Loucy (cell line): Measurements from ENCODE around the gene COL20A1.

Experiments used
- H2AFZ ChIP-seq: fragments of 200-600 bp; sonication (generic); 2 replicates; pipeline ENCODE4 v1.6.0; 2016; ENCODE audit warnings: antibody characterized with exemption, mild to moderate bottlenecking, low read length, moderate library complexity
- H3F3A ChIP-seq: fragments of 200-600 bp; 2 replicates; pipeline ENCODE4 v1.6.0; 2016; ENCODE audit warnings: antibody characterized with exemption, low read depth, mild to moderate bottlenecking
- H3K27me3 ChIP-seq: fragments of 200-600 bp; sonication (generic); 2 replicates; pipeline ENCODE4 v1.6.1; 2014; ENCODE audit warnings: low read length, mild to moderate bottlenecking; ENCODE audit not compliant: insufficient read depth, poor library complexity, severe bottlenecking
- H3K36me3 ChIP-seq: fragments of 200-600 bp; sonication (generic); 2 replicates; pipeline ENCODE4 v1.6.1; 2016; ENCODE audit warnings: low read length; ENCODE audit not compliant: insufficient read depth
- H3K4me1 ChIP-seq: fragments of 200-600 bp; sonication (generic); 2 replicates; pipeline ENCODE4 v1.5.1; 2014; ENCODE audit warnings: low read length, mild to moderate bottlenecking; ENCODE audit not compliant: insufficient read depth, poor library complexity, severe bottlenecking
- H3K4me2 ChIP-seq: fragments of 200-600 bp; sonication (generic); 2 replicates; pipeline ENCODE4 v1.6.0; 2014; ENCODE audit warnings: antibody characterized with exemption, low read length, low read depth, mild to moderate bottlenecking; ENCODE audit not compliant: poor library complexity, severe bottlenecking
- H3K4me3 ChIP-seq: fragments of 200-600 bp; sonication (generic); 2 replicates; pipeline ENCODE4 v1.5.1; 2014; ENCODE audit warnings: low read length, mild to moderate bottlenecking, mixed read lengths; ENCODE audit not compliant: poor library complexity, severe bottlenecking
- H3K79me2 ChIP-seq: fragments of 200-600 bp; sonication (generic); 2 replicates; pipeline ENCODE4 v1.6.1; 2014; ENCODE audit warnings: low read length; ENCODE audit not compliant: insufficient read depth
- H3K9ac ChIP-seq: fragments of 200-600 bp; sonication (generic); 2 replicates; pipeline ENCODE4 v1.6.0; 2014; ENCODE audit warnings: mild to moderate bottlenecking, low read depth, low read length, moderate library complexity; ENCODE audit not compliant: poor library complexity, severe bottlenecking
- H3K9me2 ChIP-seq: fragments of 200-600 bp; sonication (generic); replicated peaks from 2 replicates; pipeline ENCODE4 v1.6.1; 2016; ENCODE audit warnings: low read depth, low read length, mixed read lengths
- H3K9me3 ChIP-seq: fragments of 200-600 bp; sonication (generic); 2 replicates; pipeline ENCODE4 v1.6.1; 2014; ENCODE audit warnings: mild to moderate bottlenecking, antibody characterized with exemption, low read length, low read depth; ENCODE audit not compliant: insufficient read depth
- H4K20me1 ChIP-seq: fragments of 200-600 bp; sonication (generic); 2 replicates; pipeline ENCODE4 v1.6.0; 2014; ENCODE audit warnings: antibody characterized with exemption, low read length, mild to moderate bottlenecking; ENCODE audit not compliant: insufficient read depth, poor library complexity, severe bottlenecking
- EZH2phosphoT487 ChIP-seq: fragments of 200-600 bp; IDR thresholded peaks from 2 replicates; pipeline ENCODE4 v1.6.1; 2018; ENCODE audit warnings: antibody characterized with exemption, mild to moderate bottlenecking, moderate library complexity, borderline replicate concordance
- TF ChIP-seq, protein P1 (sequence below): fragments of 200-600 bp; sonication (generic); conservative IDR thresholded peaks from 2 replicates; pipeline ENCODE4 v1.5.1; 2014; ENCODE audit warnings: mild to moderate bottlenecking, antibody characterized with exemption, low read length

Gene COL20A1

DNA sequence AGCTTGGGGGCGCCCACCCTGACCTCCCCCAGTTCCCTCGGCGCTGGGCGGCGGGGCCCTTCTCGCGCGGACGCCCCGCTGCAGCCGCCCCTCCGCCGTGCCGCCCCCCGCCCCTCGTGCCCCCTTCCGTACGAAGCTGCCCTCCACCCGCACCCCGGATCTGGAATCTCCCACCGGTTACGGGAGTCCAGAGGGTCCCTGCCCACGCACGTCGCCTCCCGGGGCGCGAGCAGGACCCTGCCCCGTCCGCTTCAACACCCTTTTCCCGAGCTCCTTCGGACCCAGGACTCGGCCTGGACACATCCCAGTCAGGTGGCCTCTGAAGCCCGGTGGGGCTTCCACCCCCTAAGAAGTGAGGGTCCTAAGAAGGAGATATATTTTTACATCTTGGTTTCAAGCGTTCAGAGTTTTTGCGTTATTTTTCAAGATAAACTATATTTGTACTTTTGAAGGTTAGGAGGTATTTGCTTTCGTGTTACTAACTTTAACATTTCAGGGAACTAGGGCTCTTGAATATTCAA is 19.9 kb upstream of the COL20A1 start:
- TF ChIP-seq, protein P1, sequence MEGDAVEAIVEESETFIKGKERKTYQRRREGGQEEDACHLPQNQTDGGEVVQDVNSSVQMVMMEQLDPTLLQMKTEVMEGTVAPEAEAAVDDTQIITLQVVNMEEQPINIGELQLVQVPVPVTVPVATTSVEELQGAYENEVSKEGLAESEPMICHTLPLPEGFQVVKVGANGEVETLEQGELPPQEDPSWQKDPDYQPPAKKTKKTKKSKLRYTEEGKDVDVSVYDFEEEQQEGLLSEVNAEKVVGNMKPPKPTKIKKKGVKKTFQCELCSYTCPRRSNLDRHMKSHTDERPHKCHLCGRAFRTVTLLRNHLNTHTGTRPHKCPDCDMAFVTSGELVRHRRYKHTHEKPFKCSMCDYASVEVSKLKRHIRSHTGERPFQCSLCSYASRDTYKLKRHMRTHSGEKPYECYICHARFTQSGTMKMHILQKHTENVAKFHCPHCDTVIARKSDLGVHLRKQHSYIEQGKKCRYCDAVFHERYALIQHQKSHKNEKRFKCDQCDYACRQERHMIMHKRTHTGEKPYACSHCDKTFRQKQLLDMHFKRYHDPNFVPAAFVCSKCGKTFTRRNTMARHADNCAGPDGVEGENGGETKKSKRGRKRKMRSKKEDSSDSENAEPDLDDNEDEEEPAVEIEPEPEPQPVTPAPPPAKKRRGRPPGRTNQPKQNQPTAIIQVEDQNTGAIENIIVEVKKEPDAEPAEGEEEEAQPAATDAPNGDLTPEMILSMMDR: no peak
- TF ChIP-seq EZH2phosphoT487: no peak
- H2AFZ ChIP-seq: peak overlapping the region; percentile 63; the same call in 1 of the 2 replicates
- H3K27me3 ChIP-seq: no peaks in the 10 kb centered on the region
- peak overlapping the region; percentile 95 for H3K4me2 ChIP-seq
- H3K9ac ChIP-seq: peak overlapping the region; percentile 84
- H3K9me2 ChIP-seq: no peaks in the 10 kb centered on the region
- peaks cover 19% of the 10 kb centered on the region; the same call in 1 of the 2 replicates for H3K36me3 ChIP-seq
- H3K4me1 ChIP-seq: peaks cover 12% of the 10 kb centered on the region
- peaks cover 48% of the 10 kb centered on the region for H3K79me2 ChIP-seq
- no peaks in the 10 kb centered on the region for H3F3A ChIP-seq
- H4K20me1 ChIP-seq: peaks cover 22% of the 10 kb centered on the region
- peak overlapping the region; percentile 82 for H3K4me3 ChIP-seq
- no peaks in the 10 kb centered on the region for H3K9me3 ChIP-seq

DNA sequence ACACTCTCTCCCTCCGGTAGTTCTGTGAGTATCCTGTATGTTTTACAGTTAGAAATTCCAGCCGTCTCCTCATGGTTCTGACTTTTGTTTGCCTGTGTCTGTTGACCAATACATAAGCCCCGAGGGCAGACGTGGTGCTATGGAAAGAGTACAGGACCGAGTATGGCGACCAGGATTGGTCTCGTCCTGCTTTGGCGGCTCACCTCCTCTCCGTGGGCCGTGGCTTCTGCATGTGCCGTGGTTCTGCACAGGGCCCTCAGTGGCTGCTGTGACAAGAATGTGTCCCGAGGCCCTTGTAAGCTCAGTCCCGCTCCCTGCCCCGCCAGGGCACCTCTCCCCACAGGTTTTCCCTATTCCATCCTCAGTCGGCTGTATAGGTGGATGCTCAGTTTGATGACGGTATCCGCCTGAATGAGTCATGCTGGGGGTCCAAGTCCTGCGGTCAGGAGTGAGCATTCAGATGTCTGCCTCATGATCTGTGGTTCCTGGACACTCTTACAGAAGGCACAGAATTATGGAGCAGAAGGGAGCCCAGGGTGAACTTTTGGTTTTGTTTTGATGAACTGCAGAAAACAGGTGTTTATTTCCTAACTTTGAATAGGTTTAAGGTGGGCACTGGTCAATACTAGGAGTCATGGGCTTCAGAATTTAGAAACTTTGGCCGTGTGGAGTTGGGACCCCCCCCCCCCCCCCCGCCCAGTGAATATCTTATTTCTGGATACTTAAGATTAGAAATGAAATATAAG is 19.2 kb upstream of the COL20A1 start:
- H3K79me2 ChIP-seq: peaks cover 48% of the 10 kb centered on the region
- H3K9me2 ChIP-seq: no peaks in the 10 kb centered on the region
- peaks cover 12% of the 10 kb centered on the region for H3K4me1 ChIP-seq
- H3K4me3 ChIP-seq: peak overlapping the region; percentile 82
- peak overlapping the region; percentile 95 for H3K4me2 ChIP-seq
- no peak overlapping the region for H2AFZ ChIP-seq
- peaks cover 26% of the 10 kb centered on the region; the same call in 1 of the 2 replicates for H3K36me3 ChIP-seq
- TF ChIP-seq, protein P1: no peak
- no peak for TF ChIP-seq EZH2phosphoT487
- H3F3A ChIP-seq: no peaks in the 10 kb centered on the region
- H4K20me1 ChIP-seq: peaks cover 22% of the 10 kb centered on the region
- H3K9me3 ChIP-seq: no peaks in the 10 kb centered on the region
- no peaks in the 10 kb centered on the region for H3K27me3 ChIP-seq
- H3K9ac ChIP-seq: peak overlapping the region; percentile 84

DNA sequence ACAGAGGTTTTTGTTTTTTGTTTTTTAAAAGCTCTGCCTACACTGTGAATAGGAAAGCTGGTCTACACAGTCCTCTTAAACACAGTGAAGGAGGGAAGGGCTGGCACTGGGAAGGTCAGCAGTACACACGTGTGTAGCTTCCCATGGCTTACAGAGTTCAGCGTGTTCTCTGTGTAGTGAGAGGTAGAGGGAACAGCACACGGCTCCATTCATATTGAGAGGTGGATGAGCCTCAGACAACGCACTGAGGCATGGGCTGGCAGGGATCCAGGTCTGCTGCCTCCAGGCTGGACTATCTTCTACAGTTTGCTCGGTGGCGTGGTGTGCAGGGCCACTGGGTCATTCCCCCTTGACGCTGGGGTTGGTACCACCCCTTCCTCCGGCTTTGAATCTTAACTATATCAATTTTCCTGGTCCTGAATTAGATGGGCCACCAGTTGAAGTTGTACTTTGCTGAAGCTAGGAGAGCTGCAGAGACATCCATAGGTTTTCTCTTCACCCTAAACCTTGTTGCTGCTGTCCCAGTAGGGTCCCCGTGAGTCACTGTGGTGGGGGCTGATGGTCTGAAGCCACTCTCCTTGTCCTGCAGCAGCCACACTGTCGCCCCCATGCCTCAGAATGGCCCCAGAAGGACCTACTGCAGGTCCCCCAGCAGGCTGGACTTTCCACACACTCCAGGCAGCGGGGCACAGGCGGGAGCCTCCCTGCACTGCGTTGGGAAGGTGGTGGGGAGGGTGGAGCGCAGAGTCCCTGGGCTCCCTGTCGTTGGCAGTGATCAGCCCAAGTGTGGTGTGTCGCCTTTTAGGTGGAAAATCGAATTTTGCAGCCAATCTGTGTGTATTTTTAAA is 18.4 kb upstream of the COL20A1 start:
- TF ChIP-seq, protein P1: no peak
- TF ChIP-seq EZH2phosphoT487: no peak
- Histone ChIP-seq H4K20me1 (peaks cover 22% of the 10 kb centered on the region), H3K9me2 (no peaks in the 10 kb centered on the region), H3K4me2 (peak overlapping the region; percentile 95), H3F3A (no peaks in the 10 kb centered on the region), H3K36me3 (peaks cover 32% of the 10 kb centered on the region; the same call in 1 of the 2 replicates), H3K4me3 (peak overlapping the region; percentile 60), H3K27me3 (no peaks in the 10 kb centered on the region), H3K9me3 (no peaks in the 10 kb centered on the region), H2AFZ (no peak overlapping the region), H3K9ac (peak overlapping the region; percentile 62), H3K79me2 (peaks cover 48% of the 10 kb centered on the region), H3K4me1 (peaks cover 12% of the 10 kb centered on the region)
